Mucosa of stomach (tissue), 1 donor: Measurements from ENCODE around the gene OGFOD2.

Source experiments
- H3K27me3 ChIP-seq: one replicate; pipeline ENCODE4 v1.7.0; 2013; ENCODE audit warnings: mild to moderate bottlenecking, low read length; ENCODE audit not compliant: control insufficient read depth, insufficient read depth
- H3K36me3 ChIP-seq: one replicate; pipeline ENCODE4 v1.7.0; 2013; ENCODE audit warnings: low read length; ENCODE audit not compliant: control insufficient read depth, insufficient read depth
- H3K4me1 ChIP-seq: one replicate; pipeline ENCODE4 v1.7.0; 2013; ENCODE audit warnings: mild to moderate bottlenecking, low read length; ENCODE audit not compliant: control insufficient read depth, insufficient read depth
- H3K4me3 ChIP-seq: one replicate; pipeline ENCODE4 v1.7.0; 2013; ENCODE audit warnings: low read length
- H3K9ac ChIP-seq: one replicate; pipeline ENCODE4 v1.7.0; 2013; ENCODE audit warnings: mild to moderate bottlenecking, low read length, moderate library complexity
- H3K9me3 ChIP-seq: one replicate; pipeline ENCODE4 v1.7.0; 2013; ENCODE audit warnings: mild to moderate bottlenecking, low read length, moderate library complexity; ENCODE audit not compliant: control insufficient read depth
- donor health status: Pancreatic carcinoma.

OGFOD2 gene

DNA sequence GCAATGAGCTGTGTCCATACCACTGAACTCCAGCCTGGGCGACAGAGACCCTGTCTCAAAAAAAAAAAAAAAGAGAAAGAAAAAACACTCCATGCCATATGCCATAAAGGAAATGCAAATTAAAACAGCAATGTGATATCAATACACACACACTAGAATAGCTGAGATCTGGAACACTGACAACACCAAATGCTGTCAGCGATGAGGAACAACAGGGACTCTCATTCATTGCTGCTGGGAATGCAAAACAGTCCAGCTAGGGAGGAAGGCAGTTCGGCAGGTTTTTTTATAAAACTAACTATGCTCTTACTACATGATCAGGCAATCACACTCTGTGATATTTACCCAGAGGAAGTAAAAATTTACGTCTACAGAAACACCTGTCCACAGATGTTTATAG lies 5.4 kb upstream of the OGFOD2 start:
- H3K36me3 ChIP-seq: no peaks in the 10 kb centered on the region
- peaks cover 11% of the 10 kb centered on the region for H3K4me1 ChIP-seq
- H3K9ac ChIP-seq: no peak overlapping the region
- H3K4me3 ChIP-seq: no peak overlapping the region
- no peaks in the 10 kb centered on the region for H3K27me3 ChIP-seq
- H3K9me3 ChIP-seq: no peaks in the 10 kb centered on the region

DNA sequence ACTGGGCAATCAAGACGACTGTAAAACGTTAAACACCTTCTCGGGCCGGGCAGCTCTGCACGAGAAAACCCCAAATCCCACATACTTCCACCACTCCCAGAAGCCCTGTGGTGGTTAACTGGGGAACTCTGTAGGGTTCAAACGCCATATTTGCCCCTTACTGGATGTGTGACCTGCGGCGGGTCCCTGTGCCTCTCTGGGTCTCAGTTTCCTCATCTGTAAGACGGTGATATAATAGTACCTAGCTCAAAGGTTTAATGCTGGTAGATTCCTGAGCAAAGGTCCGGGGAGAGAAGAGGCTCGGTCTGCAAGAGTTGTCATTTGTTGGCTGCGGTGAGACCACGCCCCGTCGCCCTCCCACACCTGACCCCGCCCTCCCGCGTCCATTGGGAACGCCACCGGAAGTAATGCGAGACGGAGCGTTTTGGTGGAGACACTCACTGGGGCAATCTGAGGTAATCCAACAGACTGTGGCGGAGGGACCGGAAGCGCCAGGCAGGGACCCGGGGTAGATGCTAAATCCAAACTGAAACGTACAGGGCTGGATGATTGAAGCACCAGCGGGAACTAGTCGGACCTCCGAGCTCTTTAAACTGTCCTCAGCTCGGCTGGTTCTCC lies 661 bp upstream of the OGFOD2 start:
- Histone ChIP-seq H3K9ac (peak overlapping the region; percentile 88), H3K4me1 (peaks cover 15% of the 10 kb centered on the region), H3K9me3 (no peaks in the 10 kb centered on the region), H3K36me3 (no peaks in the 10 kb centered on the region), H3K4me3 (peak overlapping the region; percentile 71), H3K27me3 (no peaks in the 10 kb centered on the region)

- no peaks in the 10 kb centered on the region for H3K36me3 ChIP-seq
- peak overlapping the region; percentile 71 for H3K4me3 ChIP-seq
- peaks cover 22% of the 10 kb centered on the region for H3K4me1 ChIP-seq
- no peaks in the 10 kb centered on the region for H3K27me3 ChIP-seq
- H3K9me3 ChIP-seq: no peaks in the 10 kb centered on the region
- H3K9ac ChIP-seq: peak overlapping the region; percentile 88
Measured at GRCh38 chr12:122975790-122976647, 975 bp downstream of the OGFOD2 start.

DNA sequence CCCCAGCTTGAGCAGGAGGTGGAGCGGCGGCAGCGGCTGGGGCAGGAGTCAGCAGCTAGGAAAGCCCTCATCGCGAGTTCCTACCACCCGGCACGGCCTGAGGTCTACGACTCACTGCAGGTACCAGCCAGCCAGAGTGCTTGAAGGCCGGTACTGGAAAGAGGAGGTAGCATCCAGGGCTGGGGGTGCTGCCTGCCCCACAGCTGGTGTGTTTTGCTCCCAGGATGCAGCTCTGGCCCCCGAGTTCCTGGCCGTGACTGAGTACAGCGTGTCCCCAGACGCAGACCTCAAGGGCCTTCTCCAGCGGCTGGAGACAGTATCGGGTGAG lies 1.6 kb downstream of the OGFOD2 start:
- no peaks in the 10 kb centered on the region for H3K36me3 ChIP-seq
- H3K4me1 ChIP-seq: peaks cover 26% of the 10 kb centered on the region
- H3K27me3 ChIP-seq: no peaks in the 10 kb centered on the region
- H3K4me3 ChIP-seq: no peak overlapping the region
- H3K9me3 ChIP-seq: no peaks in the 10 kb centered on the region
- H3K9ac ChIP-seq: no peak overlapping the region

GRCh38 chr12:122977153-122977552 lies 2.1 kb downstream of the OGFOD2 start:
- Histone ChIP-seq H3K9ac (no peak overlapping the region), H3K4me1 (peaks cover 32% of the 10 kb centered on the region), H3K4me3 (no peak overlapping the region)

GRCh38 chr12:122977655-122978392 lies 2.8 kb downstream of the OGFOD2 start:
- Histone ChIP-seq H3K4me1 (peaks cover 38% of the 10 kb centered on the region), H3K27me3 (no peaks in the 10 kb centered on the region), H3K36me3 (no peaks in the 10 kb centered on the region), H3K9ac (no peak overlapping the region), H3K4me3 (no peak overlapping the region), H3K9me3 (no peaks in the 10 kb centered on the region)

More at GRCh38 chr12:122977153-122977552, 2.1 kb downstream of the OGFOD2 start:
- H3K36me3 ChIP-seq: no peaks in the 10 kb centered on the region
- H3K9me3 ChIP-seq: no peaks in the 10 kb centered on the region
- H3K27me3 ChIP-seq: no peaks in the 10 kb centered on the region

- no peaks in the 10 kb centered on the region for H3K9me3 ChIP-seq
- H3K27me3 ChIP-seq: no peaks in the 10 kb centered on the region
- H3K4me3 ChIP-seq: no peak overlapping the region
- no peaks in the 10 kb centered on the region for H3K36me3 ChIP-seq
- no peak overlapping the region for H3K9ac ChIP-seq
- peaks cover 42% of the 10 kb centered on the region for H3K4me1 ChIP-seq
Measured at GRCh38 chr12:122978507-122978955, 3.5 kb downstream of the OGFOD2 start.

- Histone ChIP-seq H3K9ac (peak overlapping the region; percentile 84), H3K36me3 (no peaks in the 10 kb centered on the region), H3K9me3 (no peaks in the 10 kb centered on the region), H3K27me3 (no peaks in the 10 kb centered on the region), H3K4me3 (peak overlapping the region; percentile 93), H3K4me1 (peaks cover 50% of the 10 kb centered on the region)
Measured at GRCh38 chr12:122979001-122979907, 4.2 kb downstream of the OGFOD2 start.

GRCh38 chr12:122979908-122980182 lies 4.8 kb downstream of the OGFOD2 start:
- Histone ChIP-seq H3K9me3 (no peaks in the 10 kb centered on the region), H3K36me3 (no peaks in the 10 kb centered on the region), H3K27me3 (no peaks in the 10 kb centered on the region), H3K4me3 (peak overlapping the region; percentile 93), H3K9ac (peak overlapping the region; percentile 84), H3K4me1 (peaks cover 56% of the 10 kb centered on the region)

- H3K27me3 ChIP-seq: no peaks in the 10 kb centered on the region
- no peaks in the 10 kb centered on the region for H3K9me3 ChIP-seq
- peaks cover 56% of the 10 kb centered on the region for H3K4me1 ChIP-seq
- peak within 1 kb of the TSS; percentile 84 for H3K9ac ChIP-seq
- H3K4me3 ChIP-seq: peak within 1 kb of the TSS; percentile 93
- no peaks in the 10 kb centered on the region for H3K36me3 ChIP-seq
Measured at GRCh38 chr12:122980183-122981035, 5.4 kb downstream of the OGFOD2 start, which contains the start of gene ARL6IP4. TSS of gene ARL6IP4 (plus strand) at chr12:122980681. CDS start at chr12:122981140, 459 bp downstream.

GRCh38 chr12:122981036-122981471 lies 6.0 kb downstream of the OGFOD2 start:
- Histone ChIP-seq H3K36me3 (no peaks in the 10 kb centered on the region), H3K27me3 (no peaks in the 10 kb centered on the region), H3K4me3 (peak overlapping the region; percentile 93), H3K4me1 (peaks cover 51% of the 10 kb centered on the region), H3K9ac (peak overlapping the region; percentile 84), H3K9me3 (no peaks in the 10 kb centered on the region)
